GM12891 (cell line): ENCODE measurements around the gene HOXB7.
A peak's percentile ranks its signal among the peaks of the same experiment; 100 is the strongest.

ENCODE experiments used
- DNase-seq: peaks from one replicate; pipeline ENCODE4 v3.0.0; 2011; ENCODE audit warnings: low spot score; ENCODE audit not compliant: insufficient read length
- FAIRE-seq: peaks from 2 replicates; lab custom pipeline; 2011; peaks lifted over from hg19 to GRCh38; lab: Jason Lieb, UNC
- PAX5 ChIP-seq: IDR thresholded peaks from 2 replicates; pipeline ENCODE4 v1.6.1; 2011; ENCODE audit warnings: low read length, moderate library complexity, mild to moderate bottlenecking; ENCODE audit not compliant: insufficient read depth, severe bottlenecking
- POLR2A ChIP-seq: IDR thresholded peaks from 2 replicates; pipeline ENCODE4 v1.6.1; 2011; ENCODE audit warnings: low read depth, low read length, control low read depth
- POLR2AphosphoS5 ChIP-seq: IDR thresholded peaks from 2 replicates; pipeline ENCODE4 v1.6.1; 2011; ENCODE audit warnings: low read depth, low read length, control low read depth
- POU2F2 ChIP-seq: IDR thresholded peaks from 2 replicates; pipeline ENCODE4 v1.6.1; 2011; ENCODE audit warnings: low read depth, mild to moderate bottlenecking, control low read depth, low read length, moderate library complexity
- SPI1 ChIP-seq: IDR thresholded peaks from 2 replicates; pipeline ENCODE4 v1.6.1; 2011; ENCODE audit warnings: low read depth, low read length, control low read depth
- TAF1 ChIP-seq: IDR thresholded peaks from 2 replicates; pipeline ENCODE4 v1.6.1; 2011; ENCODE audit warnings: low read depth, low read length, control low read depth

Gene HOXB7

DNA sequence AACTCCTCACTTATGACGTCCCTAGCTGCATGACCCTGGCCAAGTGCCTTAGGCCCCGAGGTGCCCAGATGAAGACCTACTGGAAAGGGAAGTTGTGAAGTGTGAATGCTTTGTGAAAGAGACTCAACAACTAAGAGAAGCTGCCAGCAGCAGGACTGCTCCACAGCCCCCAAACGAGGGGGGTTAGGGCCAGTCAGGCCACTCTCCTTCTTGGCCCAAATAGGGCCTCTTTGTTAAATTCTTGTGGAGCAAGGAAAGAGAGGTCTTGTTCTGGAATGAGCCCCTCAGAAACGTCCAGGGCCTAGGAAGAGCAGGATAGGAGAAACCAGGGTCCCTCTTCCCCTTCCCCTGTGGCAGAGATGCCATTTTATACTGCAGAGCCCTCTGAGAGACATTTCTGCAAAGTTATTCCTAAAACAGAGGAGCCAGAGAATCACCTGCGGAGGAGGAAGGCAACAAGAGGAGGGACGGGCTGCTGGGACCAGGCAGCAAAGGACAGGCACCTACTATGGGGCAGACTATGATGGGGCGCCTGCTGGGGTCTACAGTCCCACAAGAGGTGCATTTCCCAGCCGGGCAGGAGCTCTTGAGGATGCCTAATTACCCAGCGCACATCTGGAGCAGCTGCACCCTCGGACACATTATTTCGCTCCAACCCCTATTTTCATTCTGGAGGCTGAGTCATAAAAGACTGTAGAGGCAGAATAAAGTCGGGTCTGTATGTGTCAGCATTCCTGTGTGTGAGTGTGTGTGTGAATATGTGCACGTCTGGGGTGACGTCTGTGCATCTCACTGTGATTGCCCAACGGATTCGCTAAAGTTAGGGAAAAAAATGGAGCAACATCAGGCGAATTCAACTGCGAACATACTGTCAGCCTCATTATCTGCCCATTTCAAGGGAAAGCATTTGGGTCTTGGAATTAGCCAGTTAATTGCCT lies 26.8 kb upstream of the HOXB7 start:
- FAIRE-seq = no peak

GRCh38 chr17:48636177-48637018 lies 25.6 kb upstream of the HOXB7 start:
- FAIRE-seq (peak; percentile 5), DNase-seq (peak; percentile 83)

More for the DNA sequence above, 26.8 kb upstream of the HOXB7 start:
- DNase-seq = no peak
- TF ChIP-seq TAF1 = no peak
- TF ChIP-seq POLR2A = no peak
- no peak for TF ChIP-seq SPI1
- no peak for TF ChIP-seq POLR2AphosphoS5
- TF ChIP-seq POU2F2 = no peak
- TF ChIP-seq PAX5 = no peak

GRCh38 chr17:48634493-48635208 lies 23.8 kb upstream of the HOXB7 start:
- TF ChIP-seq POLR2AphosphoS5 = no peak
- TF ChIP-seq PAX5 = no peak
- no peak for TF ChIP-seq TAF1
- TF ChIP-seq POU2F2 = no peak
- no peak for TF ChIP-seq POLR2A
- TF ChIP-seq SPI1 = no peak
- FAIRE-seq (no peak), DNase-seq (no peak)

More at GRCh38 chr17:48636177-48637018, 25.6 kb upstream of the HOXB7 start:
- no peak for TF ChIP-seq TAF1
- no peak for TF ChIP-seq POLR2AphosphoS5
- no peak for TF ChIP-seq POU2F2
- TF ChIP-seq POLR2A = no peak
- no peak for TF ChIP-seq SPI1
- TF ChIP-seq PAX5 = no peak

DNA sequence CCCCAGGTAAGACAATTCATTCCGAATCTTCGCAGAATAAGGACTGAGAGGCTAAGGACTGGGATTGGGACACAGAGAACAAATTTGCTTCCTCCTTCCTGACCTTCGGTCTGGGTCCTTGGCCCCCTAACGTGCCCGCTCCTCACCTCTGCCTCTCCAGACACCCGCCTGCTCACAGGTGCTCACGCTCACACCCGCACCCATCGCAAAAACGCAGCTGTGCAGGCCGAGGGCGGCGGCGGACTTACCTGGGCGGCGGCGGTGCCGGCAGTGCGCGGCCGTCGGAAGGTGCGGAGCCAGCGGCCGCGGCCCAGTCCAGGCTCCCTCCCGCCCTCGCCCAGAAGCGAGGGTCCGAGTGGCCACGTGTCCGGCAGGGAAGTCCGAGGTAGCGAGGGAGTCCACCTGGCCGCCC lies 22.5 kb upstream of the HOXB7 start:
- DNase-seq (no peak), FAIRE-seq (no peak)
- no peak for TF ChIP-seq SPI1

GRCh38 chr17:48632579-48633265 lies 21.9 kb upstream of the HOXB7 start:
- TF ChIP-seq PAX5 = no peak
- no peak for TF ChIP-seq SPI1
- TF ChIP-seq POU2F2 = no peak
- TF ChIP-seq POLR2AphosphoS5 = no peak
- TF ChIP-seq TAF1 = no peak
- no peak for TF ChIP-seq POLR2A
- peak; percentile 9 for FAIRE-seq
- DNase-seq = no peak

GRCh38 chr17:48631693-48632578 lies 21.1 kb upstream of the HOXB7 start:
- 0 out of 2 replicates have a peak, but pooled peaks have one; percentile 10 for TF ChIP-seq SPI1
- no peak for TF ChIP-seq POU2F2
- no peak for TF ChIP-seq PAX5
- no peak for DNase-seq
- peak; percentile 80 for FAIRE-seq

GRCh38 chr17:48630925-48631692 lies 20.3 kb upstream of the HOXB7 start:
- DNase-seq (no peak), FAIRE-seq (no peak)
- TF ChIP-seq SPI1 (no peak), POLR2A (no peak), TAF1 (no peak), POLR2AphosphoS5 (no peak), PAX5 (no peak), POU2F2 (no peak)
